ENCODE results near the gene RBMS2.

Gene RBMS2

GRCh38 chr12:56632701-56633467 is 111.3 kb downstream of the RBMS2 start:
- no peak for DNase-seq

DNA sequence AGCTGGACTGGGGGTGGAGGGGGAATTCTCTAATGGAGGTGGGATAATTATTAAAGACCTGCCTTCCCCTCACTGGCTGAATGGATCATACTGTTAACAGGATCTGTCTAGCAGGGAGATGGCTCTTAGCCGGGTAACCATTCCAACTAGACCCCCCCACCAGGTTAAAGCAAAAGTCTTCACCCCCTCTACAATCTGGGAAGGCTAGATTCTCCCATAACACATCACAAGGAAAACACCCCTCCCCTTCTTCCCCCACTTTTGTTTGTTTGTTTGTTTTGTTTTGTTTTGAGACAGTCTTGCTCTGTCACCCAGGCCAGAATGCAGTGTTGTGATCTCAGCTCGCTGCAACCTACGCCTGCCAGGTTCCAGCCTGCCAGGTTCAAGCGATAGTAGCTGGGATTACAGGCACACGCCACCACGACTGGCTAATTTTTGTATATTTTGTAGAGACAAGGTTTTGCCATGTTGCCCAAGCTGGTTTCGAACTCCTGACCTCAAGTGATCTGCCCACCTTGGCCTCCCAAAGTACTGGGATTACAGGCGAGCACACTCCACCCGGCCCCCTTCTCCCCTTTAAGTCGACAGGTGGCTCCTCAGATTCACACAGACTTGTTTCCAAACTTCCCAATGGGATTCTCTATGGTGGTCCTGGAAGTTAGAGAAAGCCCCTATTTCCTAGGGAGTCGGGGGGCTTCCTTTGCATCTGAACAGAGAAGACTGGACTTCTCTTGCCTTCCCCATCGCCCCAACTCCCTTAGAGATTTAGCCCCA is 112.0 kb downstream of the RBMS2 start:
- DNase-seq: no peak

DNA sequence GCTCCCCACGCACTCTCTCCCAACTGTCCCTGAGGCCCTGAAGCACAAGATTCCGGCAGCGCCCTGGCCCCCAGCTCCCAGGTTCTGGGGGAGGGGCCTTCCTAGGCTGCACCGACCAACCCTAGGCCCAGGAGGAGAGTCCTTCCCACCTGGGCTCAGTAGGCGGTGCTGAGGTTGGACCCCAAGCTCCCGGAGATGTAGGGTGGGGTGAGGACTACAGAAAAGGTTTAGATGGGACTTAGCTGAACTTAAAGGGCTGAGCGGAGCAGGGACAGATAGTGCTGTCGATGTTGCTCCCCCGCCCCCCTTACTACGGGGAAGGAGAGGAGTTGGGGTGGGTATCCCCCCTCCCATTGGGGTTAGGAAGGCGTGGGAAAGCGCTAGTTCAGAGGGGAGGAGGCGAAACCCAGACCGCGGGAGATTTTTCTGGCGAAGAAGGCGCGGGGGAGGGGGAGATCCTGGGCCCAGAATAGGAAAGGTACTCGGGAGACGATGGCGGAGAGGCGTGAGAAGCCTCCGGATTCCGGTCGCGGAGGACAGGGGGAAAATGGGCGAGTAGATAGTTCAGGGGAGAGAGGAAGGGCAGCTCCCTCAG is 112.7 kb downstream of the RBMS2 start:
- DNase-seq: peak; percentile 21

GRCh38 chr12:56634837-56635791 is 113.5 kb downstream of the RBMS2 start:
- peak; percentile 37 for DNase-seq

DNA sequence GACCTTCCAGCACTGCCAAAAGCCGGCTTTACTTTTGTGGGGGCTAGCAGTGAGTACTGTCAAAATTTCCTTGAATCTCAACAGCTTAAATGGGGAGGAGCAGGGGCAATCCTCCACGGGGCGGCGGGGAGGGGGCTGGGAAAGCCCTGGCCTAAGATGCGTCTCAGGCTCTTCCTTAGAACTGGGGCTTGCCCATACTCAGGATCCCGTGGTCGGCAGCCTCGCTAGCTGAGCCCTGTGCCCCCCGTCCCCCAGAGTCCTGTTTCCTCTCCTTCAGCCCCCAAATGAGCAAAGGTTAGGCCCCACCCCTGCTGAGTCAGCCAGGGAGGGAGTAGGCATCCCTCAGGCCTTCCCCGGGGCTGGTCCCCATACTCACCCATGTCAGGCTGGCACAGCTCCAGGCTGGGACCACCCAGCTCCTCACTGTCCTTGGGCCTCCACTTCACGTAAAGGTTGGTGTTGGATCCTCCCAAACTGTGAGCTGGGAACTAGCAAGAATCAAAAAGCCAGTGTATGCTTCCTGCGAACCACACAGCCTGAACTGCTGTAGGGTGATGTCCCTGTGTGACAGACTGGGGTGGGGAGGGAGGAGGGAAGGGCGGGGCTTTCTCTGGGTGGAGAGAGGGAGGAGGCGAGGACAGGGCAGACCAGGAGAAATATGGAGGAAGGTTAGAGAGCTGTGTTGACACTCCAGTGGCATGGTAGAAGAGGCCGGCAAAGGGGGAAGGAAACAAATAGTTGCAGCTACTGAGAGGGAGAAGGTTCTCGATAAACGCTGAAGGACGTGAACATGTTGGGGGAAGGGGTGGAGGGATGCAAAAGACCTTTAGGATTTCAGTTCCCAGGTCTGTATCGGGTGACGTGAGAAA is 114.4 kb downstream of the RBMS2 start:
- DNase-seq: peak; percentile 82

- peak; percentile 79 for DNase-seq
Observed at GRCh38 chr12:56636675-56637540, 115.3 kb downstream of the RBMS2 start.

DNA sequence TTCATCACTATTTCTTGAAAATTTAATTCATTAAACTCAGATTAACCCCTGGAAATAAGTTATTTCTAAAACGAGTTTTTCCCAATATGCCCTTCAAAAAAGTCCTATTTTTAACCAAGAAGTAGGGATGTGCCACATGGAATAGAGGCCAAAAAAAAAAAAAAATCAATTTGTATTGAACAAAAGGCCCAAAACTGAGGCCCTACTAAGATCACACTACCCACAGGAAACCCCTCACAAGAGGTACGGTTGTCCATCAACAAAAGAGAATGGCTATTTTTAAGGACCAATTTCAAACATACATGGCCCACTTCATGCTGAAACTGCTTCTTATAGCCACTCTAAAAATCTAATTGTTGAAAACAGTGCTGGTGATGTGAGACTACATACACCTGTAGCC is 116.0 kb downstream of the RBMS2 start:
- DNase-seq: no peak

GRCh38 chr12:56641219-56641618 is 119.6 kb downstream of the RBMS2 start:
- DNase-seq: no peak

DNA sequence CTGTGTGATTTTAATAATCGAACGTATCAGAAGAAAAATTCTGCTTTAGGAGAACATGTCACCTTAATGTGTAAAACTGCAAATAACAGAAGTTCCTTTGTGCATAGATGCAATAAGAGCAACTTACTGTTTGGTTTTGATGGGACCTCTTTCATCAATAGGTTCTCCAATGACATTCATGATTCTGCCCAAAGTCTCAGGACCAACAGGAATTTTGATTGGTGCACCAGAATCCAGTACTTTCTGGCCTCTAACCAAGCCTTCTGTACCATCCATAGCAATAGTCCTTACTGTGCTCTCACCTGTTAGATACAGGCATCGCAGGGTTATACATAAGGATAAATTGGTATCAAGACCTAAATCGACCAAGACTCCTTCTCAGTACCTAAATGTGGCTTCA is 123.0 kb downstream of the RBMS2 start:
- no peak for DNase-seq

- no peak for DNase-seq
Observed at GRCh38 chr12:56645201-56645716, 123.6 kb downstream of the RBMS2 start.

Data from activated T-cell treated with anti-CD3 and anti-CD28 coated beads for 4 hours (primary cell).